Upper lobe of left lung (tissue), 6 donors: Measurements from ENCODE around the gene SECTM1. TPM values are rescaled to one million over a fixed set of nuclear protein-coding genes. Genes with fewer than 3 reads are reported as not detected.

Experiments used
- ATAC-seq, 2 donors: fragments of 200-7000 bp; cut with Tn5 transposase; one replicate each; pipeline ENCODE4 v1.9.1; 2022; ENCODE audit warnings: mild to moderate bottlenecking in 2 of 2, moderate library complexity in 2 of 2; ENCODE audit not compliant: low FRiP score in 2 of 2
- DNase-seq, 2 donors: peaks; one replicate each; pipeline ENCODE4 v3.0.0-alpha.2; 2019 to 2020
- H3K27ac ChIP-seq, 4 donors: fragments of 200-600 bp; sonication (generic); one replicate each; pipeline ENCODE4 v1.5.1; 2016 to 2019
- H3K27me3 ChIP-seq, 4 donors: fragments of 200-600 bp; sonication (generic); one replicate each; pipeline ENCODE4 v1.5.1; 2017 to 2019
- H3K36me3 ChIP-seq, 4 donors: fragments of 200-600 bp; sonication (generic); one replicate each; pipeline ENCODE4 v1.5.1; 2016 to 2019
- H3K4me1 ChIP-seq, 4 donors: fragments of 200-600 bp; sonication (generic); one replicate each; pipeline ENCODE4 v1.5.1; 2018 to 2019
- H3K4me3 ChIP-seq, 4 donors: fragments of 200-600 bp; sonication (generic); one replicate each; pipeline ENCODE4 v1.5.1; 2017 to 2019; ENCODE audit warnings: mild to moderate bottlenecking in 2 of 4, moderate library complexity in 1 of 4
- H3K9me3 ChIP-seq, 4 donors: fragments of 200-600 bp; sonication (generic); one replicate each; pipeline ENCODE4 v1.5.1; 2018 to 2019
- EP300 ChIP-seq, 4 donors: sonication (generic); formaldehyde crosslinking; IDR thresholded peaks; one replicate each; pipeline ENCODE4 v1.5.1; 2017; ENCODE audit warnings: antibody characterized with exemption in 4 of 4, control low read depth in 2 of 4
- POLR2A ChIP-seq, 4 donors: fragments of 450-650 bp; IDR thresholded peaks; one replicate each; pipeline ENCODE4 v1.5.1; 2016 to 2017; ENCODE audit warnings: antibody characterized with exemption in 4 of 4, mild to moderate bottlenecking in 2 of 4
- POLR2AphosphoS5 ChIP-seq, 2 donors: sonication (generic); formaldehyde crosslinking; IDR thresholded peaks; one replicate each; pipeline ENCODE4 v1.5.1; 2017; ENCODE audit warnings: antibody characterized with exemption in 2 of 2
- WGBS, 2 donors: methylation state at CpG; one replicate each; pipeline ENCODE4 v1.1.5; 2017 to 2018; 5-methylcytosine and 5-hydroxymethylcytosine counted together
- total RNA-seq, 6 donors: library from RNA; depleted of rRNA in 4 of 6; stranded (reverse); fragments of >200 nt in 4 of 6; gene quantifications; one replicate each; pipeline versions ENCODE4 v1.1.0 to v1.2.1, GENCODE V29; 2016 to 2021
- TF ChIP-seq, protein P1 (sequence below), 6 experiments: fragments of 450-650 bp in 4 of 6; fragments of 200-600 bp in 2 of 6; sonication (generic) in 2 of 6; IDR thresholded peaks; one replicate each; pipeline ENCODE4 v1.5.1; 2016 to 2019; ENCODE audit warnings: antibody characterized with exemption in 6 of 6
- donor health status: DM: no; HTN: no; CAD: no; lungs with moderate emphysema.
- donor health status: DM: no; HTN: yes; CAD: no; lungs with severe emphysema.

SECTM1 gene
- total RNA-seq, 6 donors from 2014 or later: 17.8 to 50.4 (median 36.2) TPM

DNA sequence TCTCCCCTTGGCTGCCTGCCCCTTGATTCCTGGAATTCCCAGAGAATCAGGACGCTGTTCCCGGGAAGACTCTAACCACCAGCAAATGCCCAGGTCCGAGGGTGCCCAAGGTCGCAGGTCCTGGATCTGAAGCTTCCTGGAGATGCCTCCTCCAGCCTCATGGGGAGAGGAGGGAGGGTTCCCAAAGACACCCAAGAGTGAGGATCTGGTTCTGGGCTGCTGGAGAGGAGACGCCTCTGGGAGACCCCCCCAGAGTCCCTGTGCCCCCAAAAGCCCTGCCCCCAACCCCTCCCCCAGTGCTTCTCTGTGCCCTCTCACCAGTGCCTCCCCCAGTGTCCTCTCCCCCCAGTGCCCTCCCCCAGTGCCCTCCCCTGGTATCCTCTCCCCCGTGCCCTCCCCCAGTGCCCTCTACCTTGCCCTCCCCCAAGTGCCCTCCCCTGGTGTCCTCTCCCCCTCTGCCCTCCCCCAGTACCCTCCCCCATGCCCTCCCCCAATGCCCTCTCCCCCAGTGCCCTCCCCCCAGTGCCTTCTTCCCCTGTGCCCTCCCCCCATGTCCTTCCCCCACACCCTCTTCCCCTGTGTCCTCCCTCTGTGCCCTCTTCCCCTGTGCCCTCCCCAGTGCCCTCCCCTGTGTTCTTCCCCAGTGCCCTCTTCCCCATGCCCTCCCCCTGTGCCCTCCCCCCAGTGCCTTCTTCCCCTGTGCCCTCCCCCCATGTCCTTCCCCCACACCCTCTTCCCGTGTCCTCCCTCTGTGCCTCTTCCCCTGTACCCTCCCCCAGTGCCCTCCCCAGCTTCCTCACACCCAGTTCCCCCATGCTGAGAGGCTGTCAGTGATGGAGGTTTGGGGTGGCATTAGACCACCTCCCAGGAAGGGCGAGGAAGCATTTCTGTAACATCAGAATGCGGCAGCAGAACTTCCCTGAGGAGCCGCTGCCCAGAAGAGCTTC lies 6.3 kb upstream of the SECTM1 start:
- Histone ChIP-seq H3K4me3 (peak overlapping the region in 3 of 4 donors; percentile 9 to 37 (median 35)), H3K9me3 (no peaks in the 10 kb centered on the region), H3K36me3 (no peaks in the 10 kb centered on the region), H3K27me3 (no peaks in the 10 kb centered on the region), H3K27ac (peak overlapping the region in 2 of 4 donors; percentile 46 to 53), H3K4me1 (peaks cover 12 to 26% (median 17%) of the 10 kb centered on the region in 4 donors)
- WGBS, 2 donors: 40 to 53% methylated on average over 4 to 9 of the region's 10 CpGs
- DNase-seq (no peak), ATAC-seq (peak in 1 of 2 donors; percentile 28)
- no peak for TF ChIP-seq EP300 (IDR thresholded peaks at IDR 0.05)
- no peak for TF ChIP-seq POLR2A (IDR thresholded peaks at IDR 0.05)
- TF ChIP-seq POLR2AphosphoS5 (IDR thresholded peaks at IDR 0.05): no peak
- TF ChIP-seq, protein P1, sequence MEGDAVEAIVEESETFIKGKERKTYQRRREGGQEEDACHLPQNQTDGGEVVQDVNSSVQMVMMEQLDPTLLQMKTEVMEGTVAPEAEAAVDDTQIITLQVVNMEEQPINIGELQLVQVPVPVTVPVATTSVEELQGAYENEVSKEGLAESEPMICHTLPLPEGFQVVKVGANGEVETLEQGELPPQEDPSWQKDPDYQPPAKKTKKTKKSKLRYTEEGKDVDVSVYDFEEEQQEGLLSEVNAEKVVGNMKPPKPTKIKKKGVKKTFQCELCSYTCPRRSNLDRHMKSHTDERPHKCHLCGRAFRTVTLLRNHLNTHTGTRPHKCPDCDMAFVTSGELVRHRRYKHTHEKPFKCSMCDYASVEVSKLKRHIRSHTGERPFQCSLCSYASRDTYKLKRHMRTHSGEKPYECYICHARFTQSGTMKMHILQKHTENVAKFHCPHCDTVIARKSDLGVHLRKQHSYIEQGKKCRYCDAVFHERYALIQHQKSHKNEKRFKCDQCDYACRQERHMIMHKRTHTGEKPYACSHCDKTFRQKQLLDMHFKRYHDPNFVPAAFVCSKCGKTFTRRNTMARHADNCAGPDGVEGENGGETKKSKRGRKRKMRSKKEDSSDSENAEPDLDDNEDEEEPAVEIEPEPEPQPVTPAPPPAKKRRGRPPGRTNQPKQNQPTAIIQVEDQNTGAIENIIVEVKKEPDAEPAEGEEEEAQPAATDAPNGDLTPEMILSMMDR (IDR thresholded peaks at IDR 0.05): no peak

DNA sequence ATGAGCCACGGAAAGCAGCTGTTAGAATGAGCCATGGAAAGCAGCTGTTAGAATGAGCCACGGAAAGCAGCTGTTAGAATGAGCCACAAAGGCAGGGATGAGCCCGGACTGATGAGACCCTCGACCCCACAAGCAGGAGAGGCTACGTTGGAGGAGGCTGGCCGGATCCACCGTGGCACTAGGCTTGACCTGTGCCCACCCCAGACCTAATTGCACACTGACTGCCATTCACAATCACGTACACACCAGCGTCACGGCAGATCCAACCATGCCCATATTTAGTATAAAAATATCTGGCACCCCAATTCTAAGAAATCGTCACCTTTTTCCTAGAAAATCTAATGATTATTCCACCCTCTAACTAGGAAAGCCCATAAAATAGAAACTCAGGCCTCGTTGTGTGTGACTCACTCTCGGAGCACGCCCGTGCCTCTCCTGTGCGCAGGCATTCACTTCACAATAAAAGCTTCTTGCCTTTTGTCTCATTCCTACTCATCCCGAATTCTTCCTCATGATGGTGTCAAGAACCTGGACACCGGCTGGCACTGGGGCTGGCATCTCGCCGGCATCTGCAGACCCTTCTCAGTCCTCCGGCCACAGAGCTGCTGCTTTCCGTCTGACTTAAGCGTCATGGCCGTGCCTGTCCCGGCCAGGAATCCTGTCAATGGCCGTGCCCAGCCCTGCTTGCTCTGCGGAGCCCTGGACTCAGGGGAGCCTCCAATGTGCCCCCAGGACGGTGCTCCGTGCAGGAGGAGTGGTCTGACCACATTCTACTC lies 5.5 kb upstream of the SECTM1 start:
- no peaks in the 10 kb centered on the region for H3K27me3 ChIP-seq
- H3K4me1 ChIP-seq: peaks cover 21 to 35% (median 25%) of the 10 kb centered on the region in 4 donors
- no peaks in the 10 kb centered on the region for H3K36me3 ChIP-seq
- DNase-seq (peak in 1 of 2 donors; percentile 65), ATAC-seq (peak; percentile 35 to 72)
- peak overlapping the region; percentile 5 to 61 (median 50) for H3K27ac ChIP-seq
- H3K9me3 ChIP-seq: no peaks in the 10 kb centered on the region
- H3K4me3 ChIP-seq: peak overlapping the region in 3 of 4 donors; percentile 9 to 37 (median 35)
- WGBS, 2 donors: 46 to 56% methylated on average over 27 to 29 of the region's 29 CpGs
- TF ChIP-seq POLR2AphosphoS5 (IDR thresholded peaks at IDR 0.05): no peak
- no peak for TF ChIP-seq EP300 (IDR thresholded peaks at IDR 0.05)
- TF ChIP-seq, protein P1 (IDR thresholded peaks at IDR 0.05): no peak
- no peak for TF ChIP-seq POLR2A (IDR thresholded peaks at IDR 0.05)

DNA sequence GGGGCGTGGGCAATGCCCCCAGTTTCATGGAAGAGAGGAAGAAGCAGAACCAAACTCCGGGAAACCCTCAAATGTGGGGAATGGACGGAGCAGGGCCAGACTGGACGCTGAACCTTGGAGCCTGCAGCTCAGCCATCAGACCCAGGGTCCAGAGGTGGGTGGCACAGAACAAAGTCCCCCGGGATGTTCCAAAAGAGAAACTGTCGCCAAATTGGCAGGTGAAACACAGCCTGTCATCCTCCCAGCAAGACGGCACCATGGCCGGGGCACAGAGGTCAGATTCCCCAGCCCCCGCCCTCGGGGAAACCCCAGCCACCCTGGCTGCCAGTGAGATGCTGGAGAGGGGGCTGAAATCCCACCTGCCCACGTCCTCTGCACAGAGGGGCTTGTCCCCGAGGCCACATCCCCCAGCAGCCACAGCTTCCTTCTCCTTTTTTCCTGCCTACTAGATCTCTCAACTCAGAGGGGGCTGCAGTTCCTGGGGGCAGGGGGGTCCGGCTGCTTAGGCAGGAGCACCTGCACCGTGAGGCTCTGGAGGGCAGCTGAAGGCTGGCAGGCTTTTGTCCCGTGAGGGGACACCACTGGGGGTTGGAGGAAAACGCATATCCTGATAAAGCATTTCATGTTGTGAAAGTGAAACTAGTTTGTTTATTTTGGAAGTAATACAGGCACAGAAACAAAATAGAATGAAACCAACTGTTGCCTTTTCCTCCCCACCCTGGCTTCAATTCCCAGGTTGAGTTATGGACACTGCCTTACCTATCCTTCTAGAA lies 1.2 kb upstream of the SECTM1 start:
- peak overlapping the region; percentile 78 to 88 (median 83) for H3K27ac ChIP-seq
- peaks cover 40 to 66% (median 52%) of the 10 kb centered on the region in 4 donors for H3K4me1 ChIP-seq
- H3K9me3 ChIP-seq: no peaks in the 10 kb centered on the region
- H3K4me3 ChIP-seq: peak overlapping the region; percentile 42 to 78 (median 70)
- WGBS, 2 donors: 26 to 31% methylated on average over 16 of the region's 16 CpGs
- DNase-seq (peak in 1 of 2 donors; percentile 67), ATAC-seq (no peak)
- H3K36me3 ChIP-seq: no peaks in the 10 kb centered on the region
- no peaks in the 10 kb centered on the region for H3K27me3 ChIP-seq
- TF ChIP-seq POLR2A (IDR thresholded peaks at IDR 0.05) (peak in 1 of 4 donors; percentile 40), POLR2AphosphoS5 (IDR thresholded peaks at IDR 0.05) (no peak), EP300 (IDR thresholded peaks at IDR 0.05) (no peak)
- TF ChIP-seq, protein P1 (IDR thresholded peaks at IDR 0.05): no peak

DNA sequence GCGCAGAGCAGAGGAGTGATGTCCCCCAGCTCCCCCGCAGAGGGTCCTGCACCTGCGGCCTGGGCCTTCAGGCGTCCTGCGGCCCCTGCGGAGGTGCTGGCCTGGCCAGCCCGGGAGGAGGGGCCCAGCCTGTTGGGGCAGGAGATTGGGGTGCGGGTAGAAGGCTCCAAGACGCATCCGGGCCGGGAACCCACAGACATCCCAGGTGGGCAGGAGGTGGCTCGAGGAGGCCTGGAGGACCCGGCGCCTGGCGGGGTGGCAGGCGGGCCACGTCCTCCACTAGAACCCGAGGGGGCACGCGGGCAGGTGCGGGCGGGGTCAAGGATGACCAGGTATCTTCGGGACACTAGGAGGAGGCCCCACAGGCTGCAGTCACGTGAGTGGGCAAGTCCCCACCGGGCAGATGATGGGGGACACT lies 647 bp upstream of the SECTM1 start:
- H3K4me3 ChIP-seq: peak overlapping the region; percentile 44 to 78 (median 70)
- WGBS, 2 donors: 61 to 79% methylated on average over 18 to 25 of the region's 25 CpGs
- H3K4me1 ChIP-seq: peaks cover 34 to 61% (median 47%) of the 10 kb centered on the region in 4 donors

More for the DNA sequence above, 647 bp upstream of the SECTM1 start:
- TF ChIP-seq POLR2A (IDR thresholded peaks at IDR 0.05) (no peak), POLR2AphosphoS5 (IDR thresholded peaks at IDR 0.05) (no peak), EP300 (IDR thresholded peaks at IDR 0.05) (no peak)
- TF ChIP-seq, protein P1 (IDR thresholded peaks at IDR 0.05): no peak
- Histone ChIP-seq H3K9me3 (no peaks in the 10 kb centered on the region), H3K36me3 (no peaks in the 10 kb centered on the region), H3K27me3 (no peaks in the 10 kb centered on the region), H3K27ac (peak overlapping the region; percentile 78 to 88 (median 83))
- ATAC-seq (no peak), DNase-seq (peak in 1 of 2 donors; percentile 86)
